ENCODE measurements around the gene GLCE.

Gene GLCE

GRCh38 chr15:69302929-69303328 lies 142.5 kb downstream of the GLCE start:
- Histone ChIP-seq H3K79me2 (ENCODE audit: insufficient read depth, low read length) (no peaks in the 10 kb centered on the region), H3K9me3 (ENCODE audit: insufficient read depth, low read length) (no peaks in the 10 kb centered on the region), H3K4me2 (ENCODE audit: low read depth, low read length, poor library complexity, severe bottlenecking) (no peak overlapping the region), H3K27ac (ENCODE audit: low read depth, low read length) (no peak overlapping the region), H3K4me3 (ENCODE audit: insufficient read depth, low read length, poor library complexity, severe bottlenecking) (no peak overlapping the region), H3K36me3 (ENCODE audit: low read length) (no peaks in the 10 kb centered on the region), H2AFZ (ENCODE audit: low read depth, low read length, severe bottlenecking) (no peak overlapping the region), H4K20me1 (ENCODE audit: low read depth, low read length) (no peaks in the 10 kb centered on the region), H3K27me3 (ENCODE audit: low read length) (no peaks in the 10 kb centered on the region), H3K9me2 (replicated peaks; ENCODE audit: insufficient read depth, low read length) (no peaks in the 10 kb centered on the region), H3F3A (ENCODE audit: insufficient read depth) (no peaks in the 10 kb centered on the region), H3K9ac (ENCODE audit: low read length) (no peak overlapping the region)
- peak; percentile 1 for TF ChIP-seq CTCF (IDR thresholded peaks at IDR 0.05; ENCODE audit: insufficient read depth, low read length, poor library complexity, severe bottlenecking)
- no peak for TF ChIP-seq EZH2phosphoT487 (conservative IDR thresholded peaks at IDR 0.05; ENCODE audit: low read length)

- Histone ChIP-seq H3K27me3 (ENCODE audit: low read length) (no peaks in the 10 kb centered on the region), H3K27ac (ENCODE audit: low read depth, low read length) (no peak overlapping the region), H2AFZ (ENCODE audit: low read depth, low read length, severe bottlenecking) (no peak overlapping the region), H4K20me1 (ENCODE audit: low read depth, low read length) (no peaks in the 10 kb centered on the region), H3K36me3 (ENCODE audit: low read length) (no peaks in the 10 kb centered on the region), H3K9ac (ENCODE audit: low read length) (no peak overlapping the region), H3K79me2 (ENCODE audit: insufficient read depth, low read length) (no peaks in the 10 kb centered on the region), H3K9me2 (replicated peaks; ENCODE audit: insufficient read depth, low read length) (no peaks in the 10 kb centered on the region), H3K4me3 (ENCODE audit: insufficient read depth, low read length, poor library complexity, severe bottlenecking) (no peak overlapping the region), H3K9me3 (ENCODE audit: insufficient read depth, low read length) (no peaks in the 10 kb centered on the region), H3K4me2 (ENCODE audit: low read depth, low read length, poor library complexity, severe bottlenecking) (no peak overlapping the region), H3F3A (ENCODE audit: insufficient read depth) (no peaks in the 10 kb centered on the region)
- TF ChIP-seq EZH2phosphoT487 (conservative IDR thresholded peaks at IDR 0.05; ENCODE audit: low read length) (no peak), CTCF (IDR thresholded peaks at IDR 0.05; ENCODE audit: insufficient read depth, low read length, poor library complexity, severe bottlenecking) (peak; percentile 13)
These were observed 143.1 kb downstream of the GLCE start for GRCh38 chr15:69303337-69304181.

- Histone ChIP-seq H3K4me3 (ENCODE audit: insufficient read depth, low read length, poor library complexity, severe bottlenecking) (no peak overlapping the region), H3K79me2 (ENCODE audit: insufficient read depth, low read length) (no peaks in the 10 kb centered on the region), H3F3A (ENCODE audit: insufficient read depth) (no peaks in the 10 kb centered on the region), H3K27ac (ENCODE audit: low read depth, low read length) (no peak overlapping the region), H3K36me3 (ENCODE audit: low read length) (no peaks in the 10 kb centered on the region), H4K20me1 (ENCODE audit: low read depth, low read length) (no peaks in the 10 kb centered on the region), H3K9me2 (replicated peaks; ENCODE audit: insufficient read depth, low read length) (no peaks in the 10 kb centered on the region), H3K27me3 (ENCODE audit: low read length) (no peaks in the 10 kb centered on the region), H3K9me3 (ENCODE audit: insufficient read depth, low read length) (no peaks in the 10 kb centered on the region), H2AFZ (ENCODE audit: low read depth, low read length, severe bottlenecking) (no peak overlapping the region), H3K4me2 (ENCODE audit: low read depth, low read length, poor library complexity, severe bottlenecking) (no peak overlapping the region), H3K9ac (ENCODE audit: low read length) (no peak overlapping the region)
- no peak for TF ChIP-seq CTCF (IDR thresholded peaks at IDR 0.05; ENCODE audit: insufficient read depth, low read length, poor library complexity, severe bottlenecking)
- TF ChIP-seq EZH2phosphoT487 (conservative IDR thresholded peaks at IDR 0.05; ENCODE audit: low read length): no peak
These were observed 143.7 kb downstream of the GLCE start for GRCh38 chr15:69304182-69304545.

All from SU-DHL-6 (cell line).